HG02798 (cell line): Measurements from ENCODE around the gene PLTP.
"Not testable (repeated sequence)": the region's sequence is repeated elsewhere in the genome, so short reads cannot be mapped to it uniquely, and the experiment has no call there.

ENCODE experiments used
- ATAC-seq: cut with Tn5 transposase; IDR thresholded peaks from one replicate; pipeline ENCODE4 v1.9.1; 2021; ENCODE audit warnings: mild to moderate bottlenecking; ENCODE audit not compliant: unreplicated experiment, poor library complexity

PLTP gene

GRCh38 chr20:45880988-45881788, 30.8 kb downstream of the PLTP start, which contains the start of gene ZSWIM1:
Gene ZSWIM1, plus strand, starts transcription at chr20:45881227. Its CDS starts 1,366 bp downstream, at chr20:45882593.
- ATAC-seq, result peak; percentile 99

GRCh38 chr20:45878076-45878761, 33.7 kb downstream of the PLTP start:
- no peak for ATAC-seq

GRCh38 chr20:45874576-45874975, 37.4 kb downstream of the PLTP start:
- ATAC-seq, result no peak

GRCh38 chr20:45874104-45874481, 37.9 kb downstream of the PLTP start:
- not testable (repeated sequence) for ATAC-seq

GRCh38 chr20:45873409-45874103, 38.4 kb downstream of the PLTP start:
- no peak for ATAC-seq

GRCh38 chr20:45872626-45873025, 39.3 kb downstream of the PLTP start:
- no peak for ATAC-seq

- ATAC-seq, result no peak
Observed at GRCh38 chr20:45867819-45868176, 44.2 kb downstream of the PLTP start.

- no peak for ATAC-seq
Observed at GRCh38 chr20:45867136-45867818, 44.7 kb downstream of the PLTP start.

- no peak for ATAC-seq
Observed at GRCh38 chr20:45866454-45866853, 45.5 kb downstream of the PLTP start.

GRCh38 chr20:45863543-45864470, 48.1 kb downstream of the PLTP start:
- ATAC-seq, result no peak

GRCh38 chr20:45861221-45862075, 50.5 kb downstream of the PLTP start:
- no peak for ATAC-seq

GRCh38 chr20:45860560-45861220, 51.3 kb downstream of the PLTP start:
- no peak for ATAC-seq

GRCh38 chr20:45859916-45860315, 52.0 kb downstream of the PLTP start:
- no peak for ATAC-seq

GRCh38 chr20:45857882-45858216, 54.1 kb downstream of the PLTP start:
- peak; percentile 25 for ATAC-seq

- ATAC-seq, result peak; percentile 98
Observed at GRCh38 chr20:45857114-45857881, 54.7 kb downstream of the PLTP start, which contains the start of the genes ACOT8 and ZSWIM3. Gene ACOT8, minus strand, starts transcription at chr20:45857392. Its CDS starts 77 bp downstream, at chr20:45857315. Gene ZSWIM3, plus strand, starts transcription at chr20:45857614. Its CDS starts 212 bp downstream, at chr20:45857826.

GRCh38 chr20:45853484-45853883, 58.5 kb downstream of the PLTP start:
- ATAC-seq, result no peak

GRCh38 chr20:45852326-45852725, 59.6 kb downstream of the PLTP start:
- ATAC-seq, result no peak
